ENCODE results near the gene OR6A2.

DNA sequence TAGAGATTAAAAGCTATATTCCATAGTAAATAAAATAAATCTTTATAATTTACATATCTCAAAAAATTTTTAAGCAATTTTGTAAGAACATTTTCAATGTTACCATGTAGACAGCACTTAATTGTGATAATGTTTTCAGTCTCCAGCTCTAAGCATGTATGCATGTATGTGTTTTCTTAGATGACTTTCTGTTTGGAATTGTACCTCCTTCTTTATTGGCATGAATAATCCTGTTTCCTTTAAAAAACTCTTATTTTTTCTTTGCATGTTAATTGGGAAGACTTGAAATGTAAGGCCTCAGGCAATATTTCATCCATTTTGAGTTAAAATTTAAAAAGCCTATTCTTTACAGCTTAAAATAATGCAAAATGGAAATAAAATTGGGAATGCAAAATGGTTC, 18.7 kb downstream of the OR6A2 start:
- TF ChIP-seq EZH2 (IDR thresholded peaks at IDR 0.05; ENCODE audit: insufficient read depth, low read length) = no peak
- TF ChIP-seq, protein P1, sequence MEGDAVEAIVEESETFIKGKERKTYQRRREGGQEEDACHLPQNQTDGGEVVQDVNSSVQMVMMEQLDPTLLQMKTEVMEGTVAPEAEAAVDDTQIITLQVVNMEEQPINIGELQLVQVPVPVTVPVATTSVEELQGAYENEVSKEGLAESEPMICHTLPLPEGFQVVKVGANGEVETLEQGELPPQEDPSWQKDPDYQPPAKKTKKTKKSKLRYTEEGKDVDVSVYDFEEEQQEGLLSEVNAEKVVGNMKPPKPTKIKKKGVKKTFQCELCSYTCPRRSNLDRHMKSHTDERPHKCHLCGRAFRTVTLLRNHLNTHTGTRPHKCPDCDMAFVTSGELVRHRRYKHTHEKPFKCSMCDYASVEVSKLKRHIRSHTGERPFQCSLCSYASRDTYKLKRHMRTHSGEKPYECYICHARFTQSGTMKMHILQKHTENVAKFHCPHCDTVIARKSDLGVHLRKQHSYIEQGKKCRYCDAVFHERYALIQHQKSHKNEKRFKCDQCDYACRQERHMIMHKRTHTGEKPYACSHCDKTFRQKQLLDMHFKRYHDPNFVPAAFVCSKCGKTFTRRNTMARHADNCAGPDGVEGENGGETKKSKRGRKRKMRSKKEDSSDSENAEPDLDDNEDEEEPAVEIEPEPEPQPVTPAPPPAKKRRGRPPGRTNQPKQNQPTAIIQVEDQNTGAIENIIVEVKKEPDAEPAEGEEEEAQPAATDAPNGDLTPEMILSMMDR (IDR thresholded peaks at IDR 0.05; ENCODE audit: insufficient read depth, low read depth, low read length) = no peak

Data from astrocyte (in vitro differentiated cells and primary cell).